Fibroblast of pulmonary artery (primary cell): ENCODE measurements around the gene SLC38A9.
A peak's percentile ranks its signal among the peaks of the same experiment; 100 is the strongest.

Source experiments
- DNase-seq: peaks from one replicate; pipeline ENCODE4 v3.0.0-alpha.2; 2010; ENCODE audit warnings: low read depth
- H3K4me3 ChIP-seq: replicated peaks from 2 replicates; pipeline ENCODE4 v1.5.1; 2011; ENCODE audit warnings: low read depth, mild to moderate bottlenecking, control low read depth, low read length, moderate library complexity
- TF ChIP-seq, protein P1 (sequence below): IDR thresholded peaks from 2 replicates; pipeline ENCODE4 v1.5.1; 2011; ENCODE audit warnings: mild to moderate bottlenecking, control low read depth, low read length, inconsistent platforms; ENCODE audit errors: missing control alignments

Gene SLC38A9

DNA sequence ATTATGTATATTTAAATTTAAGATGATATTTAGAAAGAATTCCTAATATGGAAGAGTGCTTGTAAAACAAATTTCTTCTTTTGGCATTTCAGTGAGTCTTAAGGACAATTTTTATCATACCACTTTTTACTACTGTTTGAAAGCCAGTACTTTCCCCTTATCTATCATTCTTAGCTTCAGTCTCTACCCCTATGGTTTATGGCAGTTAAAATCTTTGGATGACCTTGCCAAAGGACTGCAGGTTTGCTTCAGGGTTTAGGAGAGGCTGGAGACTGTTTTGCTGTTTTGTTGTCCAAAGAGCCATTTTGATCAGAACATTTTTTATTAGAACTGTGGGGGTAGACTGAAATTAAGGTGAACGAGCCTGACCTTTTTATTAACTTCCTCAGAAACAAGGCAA, 30.8 kb downstream of the SLC38A9 start:
- DNase-seq: no peak
- TF ChIP-seq, protein P1, sequence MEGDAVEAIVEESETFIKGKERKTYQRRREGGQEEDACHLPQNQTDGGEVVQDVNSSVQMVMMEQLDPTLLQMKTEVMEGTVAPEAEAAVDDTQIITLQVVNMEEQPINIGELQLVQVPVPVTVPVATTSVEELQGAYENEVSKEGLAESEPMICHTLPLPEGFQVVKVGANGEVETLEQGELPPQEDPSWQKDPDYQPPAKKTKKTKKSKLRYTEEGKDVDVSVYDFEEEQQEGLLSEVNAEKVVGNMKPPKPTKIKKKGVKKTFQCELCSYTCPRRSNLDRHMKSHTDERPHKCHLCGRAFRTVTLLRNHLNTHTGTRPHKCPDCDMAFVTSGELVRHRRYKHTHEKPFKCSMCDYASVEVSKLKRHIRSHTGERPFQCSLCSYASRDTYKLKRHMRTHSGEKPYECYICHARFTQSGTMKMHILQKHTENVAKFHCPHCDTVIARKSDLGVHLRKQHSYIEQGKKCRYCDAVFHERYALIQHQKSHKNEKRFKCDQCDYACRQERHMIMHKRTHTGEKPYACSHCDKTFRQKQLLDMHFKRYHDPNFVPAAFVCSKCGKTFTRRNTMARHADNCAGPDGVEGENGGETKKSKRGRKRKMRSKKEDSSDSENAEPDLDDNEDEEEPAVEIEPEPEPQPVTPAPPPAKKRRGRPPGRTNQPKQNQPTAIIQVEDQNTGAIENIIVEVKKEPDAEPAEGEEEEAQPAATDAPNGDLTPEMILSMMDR: no peak
- no peak overlapping the region for H3K4me3 ChIP-seq

DNA sequence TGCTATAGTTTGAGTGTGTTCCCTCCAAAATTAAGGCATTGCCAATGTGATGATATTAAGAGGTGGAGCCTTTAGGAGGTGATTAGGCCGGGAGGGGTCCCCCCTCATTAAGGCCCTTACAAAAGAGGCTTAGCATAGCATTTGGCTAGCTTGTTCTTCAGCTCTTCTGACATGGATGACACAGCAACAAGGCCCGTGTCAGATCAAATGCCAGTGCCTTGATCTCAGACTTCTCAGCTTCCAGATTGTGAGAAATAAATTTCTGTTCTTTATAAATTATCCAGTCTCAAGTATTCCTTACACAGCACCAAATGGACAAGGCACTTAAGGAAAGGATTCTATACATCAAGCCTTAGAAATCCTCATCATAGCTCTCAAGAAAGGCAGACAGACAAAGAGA, 31.8 kb downstream of the SLC38A9 start:
- no peak for DNase-seq
- H3K4me3 ChIP-seq: no peak overlapping the region
- TF ChIP-seq, protein P1: no peak

DNA sequence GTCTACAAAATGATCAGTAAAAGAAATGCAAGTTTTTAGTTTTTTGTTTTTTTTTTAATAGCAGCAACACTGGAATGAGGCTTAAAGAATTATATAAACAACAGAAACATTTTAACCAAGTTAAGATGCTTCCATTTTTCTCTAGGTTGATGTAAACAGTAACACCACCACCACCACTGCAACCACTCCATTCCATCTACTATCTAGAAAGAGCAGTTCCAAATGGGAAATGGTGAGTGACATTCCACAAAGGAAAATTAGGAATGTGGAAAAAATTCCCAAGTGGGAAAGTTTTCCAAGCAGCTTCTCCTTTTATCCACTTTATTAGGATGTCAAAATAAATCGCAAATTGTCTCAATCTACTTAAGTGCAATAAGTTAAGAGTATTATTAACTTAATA, 32.6 kb downstream of the SLC38A9 start:
- H3K4me3 ChIP-seq: no peak overlapping the region
- TF ChIP-seq, protein P1: no peak
- DNase-seq: no peak

DNA sequence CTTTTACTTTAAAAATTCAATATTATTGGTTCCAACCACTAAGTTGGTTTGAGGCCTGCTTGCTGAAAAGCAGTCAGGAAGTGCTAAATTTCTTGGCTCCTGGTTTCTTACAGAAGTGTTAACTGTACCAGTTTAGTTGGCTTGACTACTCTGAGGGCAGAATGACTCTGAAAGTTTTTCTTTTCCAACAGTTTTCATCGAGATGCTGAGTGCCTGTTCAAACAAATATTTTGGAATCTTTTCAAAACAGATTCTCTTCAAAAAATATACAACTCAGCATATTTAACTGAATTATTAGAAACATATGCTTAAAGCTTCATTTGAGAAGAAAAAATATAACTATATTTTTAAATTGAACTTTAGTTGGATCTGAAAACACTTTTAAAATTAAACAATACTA, 37.0 kb downstream of the SLC38A9 start:
- TF ChIP-seq, protein P1: no peak
- H3K4me3 ChIP-seq: no peak overlapping the region
- DNase-seq: no peak

DNA sequence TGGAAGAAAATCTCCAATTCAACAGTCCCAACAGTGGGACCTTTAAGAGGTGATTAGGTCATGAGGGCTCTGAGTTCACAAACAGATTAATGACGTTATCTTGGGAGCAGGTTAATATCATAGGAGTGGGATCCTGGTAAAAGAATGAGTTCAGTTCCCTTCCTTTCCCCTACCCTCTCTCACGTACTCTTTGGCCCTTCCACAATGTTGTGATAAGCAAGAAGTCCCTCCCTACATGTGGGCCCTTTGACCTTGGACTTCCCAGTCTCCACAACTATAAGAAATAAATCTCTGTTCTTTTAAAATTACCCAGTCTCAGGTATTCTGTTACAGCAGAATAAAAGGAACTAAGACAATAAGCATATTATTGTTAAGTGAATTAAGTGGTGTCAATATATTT, 37.8 kb downstream of the SLC38A9 start:
- TF ChIP-seq, protein P1: no peak
- no peak overlapping the region for H3K4me3 ChIP-seq
- DNase-seq: no peak

DNA sequence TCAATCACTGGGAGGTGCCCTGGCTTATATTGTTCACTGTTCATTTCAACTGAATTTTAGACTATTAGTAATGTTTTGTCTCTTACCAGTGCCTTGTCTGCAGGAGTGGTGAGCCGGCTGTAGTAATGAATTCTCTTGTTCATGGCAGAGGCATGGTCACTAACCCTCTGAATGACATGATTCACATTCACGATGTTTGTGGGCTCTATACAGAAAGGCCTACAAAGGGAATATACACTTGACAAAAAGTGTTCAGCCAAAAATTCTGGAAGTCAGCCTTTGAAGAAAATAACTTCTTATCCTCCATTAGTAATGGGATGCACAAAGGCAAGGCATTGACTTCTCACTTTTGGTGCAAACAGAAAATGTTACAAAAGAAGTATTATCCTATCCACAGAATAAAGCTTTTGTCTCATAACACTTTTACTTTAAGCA, 39.6 kb downstream of the SLC38A9 start:
- TF ChIP-seq, protein P1: no peak
- no peak for DNase-seq
- H3K4me3 ChIP-seq: no peak overlapping the region

DNA sequence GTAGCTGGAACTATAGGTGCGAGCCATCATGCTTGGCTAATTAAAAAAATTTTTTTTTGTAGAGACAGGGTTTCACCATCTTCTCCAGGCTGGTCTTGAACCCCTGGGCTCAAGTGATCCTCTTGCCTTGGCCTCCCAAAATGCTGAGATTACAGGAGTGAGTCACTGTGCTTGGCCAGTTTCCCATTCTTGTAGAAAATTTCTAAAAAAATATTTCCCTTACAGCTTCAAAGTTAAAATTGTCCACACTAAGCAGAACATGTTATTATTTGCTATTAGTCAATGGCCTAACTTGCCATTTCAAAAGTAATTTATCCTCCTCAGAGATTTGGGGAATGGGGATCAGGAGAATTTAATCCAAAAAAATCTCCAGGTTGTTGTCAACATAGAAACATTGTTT, 40.1 kb downstream of the SLC38A9 start:
- DNase-seq: peak; percentile 36
- H3K4me3 ChIP-seq: no peak overlapping the region
- TF ChIP-seq, protein P1: no peak
